Prostate gland (tissue), 2 donors: Measurements from ENCODE around the gene PTCHD1.

Source experiments
- CTCF ChIP-seq, 4 experiments: fragments of 200-600 bp in 2 of 4; fragments of 450-650 bp in 2 of 4; sonication (generic) in 2 of 4; IDR thresholded peaks; 1 replicate in 3 of 4; 2 replicates in 1 of 4; pipeline ENCODE4 v1.5.1; 2016 to 2019; ENCODE audit warnings: antibody characterized with exemption in 4 of 4, mild to moderate bottlenecking in 2 of 4, moderate library complexity in 2 of 4
- POLR2A ChIP-seq: fragments of 450-650 bp; IDR thresholded peaks from one replicate; pipeline ENCODE4 v1.6.1; 2016; ENCODE audit warnings: antibody characterized with exemption, mild to moderate bottlenecking
- POLR2AphosphoS5 ChIP-seq: sonication (generic); formaldehyde crosslinking; IDR thresholded peaks from one replicate; pipeline ENCODE4 v1.6.1; 2017; ENCODE audit warnings: antibody characterized with exemption

- no peak for TF ChIP-seq POLR2A
- TF ChIP-seq CTCF (IDR thresholded peaks at IDR 0.05): no peak
- TF ChIP-seq POLR2AphosphoS5: peak; percentile 43
These were observed 99.8 kb downstream of the PTCHD1 start for GRCh38 chrX:23434356-23434884.
